IPS-18a (cell line): Measurements from ENCODE around the gene ZBTB44.
A peak's percentile ranks its signal among the peaks of the same experiment; 100 is the strongest.
"Not testable (repeated sequence)": the region's sequence is repeated elsewhere in the genome, so short reads cannot be mapped to it uniquely, and the experiment has no call there.

ENCODE experiments used
- H3K27ac ChIP-seq: one replicate; pipeline ENCODE4 v1.5.1; 2013; ENCODE audit warnings: low read length
- H3K27me3 ChIP-seq: one replicate; pipeline ENCODE4 v1.6.1; 2013; ENCODE audit warnings: mild to moderate bottlenecking, low read length; ENCODE audit not compliant: control insufficient read depth, insufficient read depth
- H3K36me3 ChIP-seq: one replicate; pipeline ENCODE4 v1.6.1; 2013; ENCODE audit warnings: low read depth, low read length; ENCODE audit not compliant: control insufficient read depth
- H3K4me1 ChIP-seq: one replicate; pipeline ENCODE4 v1.6.1; 2013; ENCODE audit warnings: low read depth, low read length; ENCODE audit not compliant: control insufficient read depth
- H3K4me3 ChIP-seq: one replicate; pipeline ENCODE4 v1.5.1; 2013; ENCODE audit warnings: low read length
- H3K9ac ChIP-seq: one replicate; pipeline ENCODE4 v1.6.1; 2013; ENCODE audit warnings: mild to moderate bottlenecking, low read length, moderate library complexity
- H3K9me3 ChIP-seq: one replicate; pipeline ENCODE4 v1.6.1; 2013; ENCODE audit warnings: low read depth, low read length; ENCODE audit not compliant: control insufficient read depth

ZBTB44 gene

GRCh38 chr11:130314750-130315285 lies at the start of gene ZBTB44:
Gene ZBTB44, minus strand, starts transcription at chr11:130314917. Its CDS starts 53,044 bp downstream, at chr11:130261873.
- Histone ChIP-seq H3K27me3 (no peaks in the 10 kb centered on the region), H3K36me3 (no peaks in the 10 kb centered on the region), H3K9ac (peak within 1 kb of the TSS; percentile 71), H3K4me1 (peaks cover 31% of the 10 kb centered on the region), H3K9me3 (no peaks in the 10 kb centered on the region), H3K27ac (no peak within 1 kb of the TSS), H3K4me3 (peak within 1 kb of the TSS; percentile 80)

GRCh38 chr11:130359419-130359818 lies 44.7 kb upstream of the ZBTB44 start:
- H3K36me3 ChIP-seq = no peaks in the 10 kb centered on the region
- peaks cover 14% of the 10 kb centered on the region for H3K9me3 ChIP-seq
- no peaks in the 10 kb centered on the region for H3K4me1 ChIP-seq
- H3K9ac ChIP-seq = no peak overlapping the region
- H3K27me3 ChIP-seq = no peaks in the 10 kb centered on the region
- no peak overlapping the region for H3K27ac ChIP-seq
- no peak overlapping the region for H3K4me3 ChIP-seq

- H3K9me3 ChIP-seq = peaks cover 22% of the 10 kb centered on the region
- no peak overlapping the region for H3K4me3 ChIP-seq
- no peaks in the 10 kb centered on the region for H3K36me3 ChIP-seq
- H3K9ac ChIP-seq = no peak overlapping the region
- H3K27ac ChIP-seq = no peak overlapping the region
- H3K27me3 ChIP-seq = no peaks in the 10 kb centered on the region
- no peaks in the 10 kb centered on the region for H3K4me1 ChIP-seq
Observed at GRCh38 chr11:130358398-130358797, 43.7 kb upstream of the ZBTB44 start.

- Histone ChIP-seq H3K36me3 (no peaks in the 10 kb centered on the region), H3K27me3 (no peaks in the 10 kb centered on the region), H3K9me3 (no peaks in the 10 kb centered on the region), H3K9ac (no peak overlapping the region), H3K4me1 (no peaks in the 10 kb centered on the region), H3K27ac (no peak overlapping the region), H3K4me3 (no peak overlapping the region)
Observed at GRCh38 chr11:130347261-130347660, 32.5 kb upstream of the ZBTB44 start.

- Histone ChIP-seq H3K27ac (no peak overlapping the region), H3K9ac (no peak overlapping the region), H3K27me3 (no peaks in the 10 kb centered on the region), H3K4me1 (no peaks in the 10 kb centered on the region), H3K4me3 (no peak overlapping the region), H3K36me3 (no peaks in the 10 kb centered on the region), H3K9me3 (no peaks in the 10 kb centered on the region)
Observed at GRCh38 chr11:130344841-130345240, 30.1 kb upstream of the ZBTB44 start.

- H3K27ac ChIP-seq = no peak overlapping the region
- H3K36me3 ChIP-seq = no peaks in the 10 kb centered on the region
- no peaks in the 10 kb centered on the region for H3K9me3 ChIP-seq
- H3K9ac ChIP-seq = no peak overlapping the region
- H3K4me3 ChIP-seq = no peak overlapping the region
- no peaks in the 10 kb centered on the region for H3K4me1 ChIP-seq
- no peaks in the 10 kb centered on the region for H3K27me3 ChIP-seq
Observed at GRCh38 chr11:130340671-130341319, 26.1 kb upstream of the ZBTB44 start.

- H3K9ac ChIP-seq = no peak overlapping the region
- no peaks in the 10 kb centered on the region for H3K27me3 ChIP-seq
- H3K27ac ChIP-seq = no peak overlapping the region
- no peaks in the 10 kb centered on the region for H3K4me1 ChIP-seq
- no peaks in the 10 kb centered on the region for H3K36me3 ChIP-seq
- no peak overlapping the region for H3K4me3 ChIP-seq
- no peaks in the 10 kb centered on the region for H3K9me3 ChIP-seq
Observed at GRCh38 chr11:130338667-130339066, 23.9 kb upstream of the ZBTB44 start.

GRCh38 chr11:130337281-130338089 lies 22.8 kb upstream of the ZBTB44 start:
- no peak overlapping the region for H3K9ac ChIP-seq
- no peak overlapping the region for H3K4me3 ChIP-seq
- H3K4me1 ChIP-seq = no peaks in the 10 kb centered on the region
- H3K27ac ChIP-seq = no peak overlapping the region
- no peaks in the 10 kb centered on the region for H3K9me3 ChIP-seq
- no peaks in the 10 kb centered on the region for H3K27me3 ChIP-seq
- no peaks in the 10 kb centered on the region for H3K36me3 ChIP-seq

- H3K27ac ChIP-seq, H3K4me3 ChIP-seq: not testable (repeated sequence)
Observed at GRCh38 chr11:130331397-130331796, 16.7 kb upstream of the ZBTB44 start.

GRCh38 chr11:130330101-130330684 lies 15.5 kb upstream of the ZBTB44 start:
- H3K9ac ChIP-seq = no peak overlapping the region
- no peaks in the 10 kb centered on the region for H3K27me3 ChIP-seq
- no peaks in the 10 kb centered on the region for H3K36me3 ChIP-seq
- no peaks in the 10 kb centered on the region for H3K9me3 ChIP-seq
- H3K4me3 ChIP-seq = no peak overlapping the region
- H3K4me1 ChIP-seq = peaks cover 9% of the 10 kb centered on the region
- H3K27ac ChIP-seq = no peak overlapping the region

More at GRCh38 chr11:130331397-130331796, 16.7 kb upstream of the ZBTB44 start:
- H3K9me3 ChIP-seq, H3K4me1 ChIP-seq, H3K27me3 ChIP-seq, H3K9ac ChIP-seq, H3K36me3 ChIP-seq: not testable (repeated sequence)

- Histone ChIP-seq H3K4me1 (peaks cover 9% of the 10 kb centered on the region), H3K27me3 (no peaks in the 10 kb centered on the region), H3K27ac (no peak overlapping the region), H3K36me3 (no peaks in the 10 kb centered on the region), H3K9ac (no peak overlapping the region), H3K9me3 (no peaks in the 10 kb centered on the region), H3K4me3 (no peak overlapping the region)
Observed at GRCh38 chr11:130328420-130328819, 13.7 kb upstream of the ZBTB44 start.
